ENCODE data around the gene PPM1G. TPM values are rescaled to one million over a fixed set of nuclear protein-coding genes. Genes with fewer than 3 reads are reported as not detected.

Gene PPM1G
- polyA plus RNA-seq, 1 donor (not counting 4 experiments of a cell fraction or from before 2014, with no cell fraction given): 55.5 TPM

DNA sequence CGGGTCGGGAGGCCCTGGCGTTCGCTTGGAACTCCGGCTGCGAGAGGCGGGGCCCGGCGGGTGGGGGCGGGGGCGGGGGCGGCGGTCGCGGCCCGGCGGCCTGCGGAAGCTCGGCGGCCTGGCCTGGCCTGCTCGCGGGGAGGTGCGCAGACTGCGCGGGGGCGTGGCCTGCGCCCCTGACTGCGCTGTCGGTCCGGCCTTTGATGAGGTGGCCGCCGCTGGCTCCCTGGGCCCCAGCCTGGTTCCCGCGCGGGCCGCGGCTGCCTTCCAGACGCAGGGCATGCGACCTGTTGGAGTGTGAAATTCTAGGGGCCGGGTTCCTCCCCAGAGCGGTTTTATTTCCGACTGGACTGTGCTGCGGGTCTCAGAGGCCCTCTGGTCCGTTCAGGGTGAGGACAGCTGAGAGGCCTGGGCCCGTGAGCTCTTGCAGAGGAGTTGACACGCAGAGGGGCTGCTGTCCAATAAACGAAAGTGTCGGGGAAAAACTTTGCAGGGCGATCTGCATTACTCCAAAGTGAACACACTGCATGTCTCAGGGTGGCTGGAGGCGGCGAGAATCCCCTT lies 19.7 kb upstream of the PPM1G start:
- Histone ChIP-seq H3K9me3 (ENCODE audit: control insufficient read depth, low read depth, low read length) (no peaks in the 10 kb centered on the region), H3K27ac (ENCODE audit: control insufficient read depth, insufficient read depth, low read length) (peak overlapping the region; percentile 86), H3K27me3 (ENCODE audit: control insufficient read depth, extremely low read depth, insufficient read depth, low read length) (no peaks in the 10 kb centered on the region), H3K4me2 (ENCODE audit: control insufficient read depth, extremely low read depth, insufficient read depth, low read depth, low read length) (peak overlapping the region; percentile 96), H3K9me1 (ENCODE audit: control insufficient read depth, extremely low read depth, insufficient read depth, low read length) (no peaks in the 10 kb centered on the region), H3K79me2 (ENCODE audit: control insufficient read depth, insufficient read depth, low read length) (peaks cover 41% of the 10 kb centered on the region), H3K36me3 (ENCODE audit: control insufficient read depth in 2 of 2, extremely low read depth in 1 of 2, insufficient read depth in 2 of 2, low read length in 2 of 2) (peaks cover 8 to 9% of the 10 kb centered on the region in 2 experiments), H3K4me1 (ENCODE audit: control insufficient read depth, extremely low read depth, insufficient read depth, low read length) (peaks cover 25% of the 10 kb centered on the region), H2AFZ (ENCODE audit: control insufficient read depth, low read length) (peak overlapping the region; percentile 71), H4K20me1 (ENCODE audit: control insufficient read depth, extremely low read depth, insufficient read depth, low read length) (peaks cover 7% of the 10 kb centered on the region), H3K9ac (ENCODE audit: control insufficient read depth, extremely low read depth, insufficient read depth, low read length) (peak overlapping the region; percentile 90), H3K4me3 (ENCODE audit: control insufficient read depth in 2 of 3, extremely low read depth in 1 of 3, insufficient read depth in 2 of 3, low read depth in 1 of 3, low read length in 3 of 3) (peak overlapping the region; percentile 95 to 99 (median 97))
- TF ChIP-seq, protein P1, sequence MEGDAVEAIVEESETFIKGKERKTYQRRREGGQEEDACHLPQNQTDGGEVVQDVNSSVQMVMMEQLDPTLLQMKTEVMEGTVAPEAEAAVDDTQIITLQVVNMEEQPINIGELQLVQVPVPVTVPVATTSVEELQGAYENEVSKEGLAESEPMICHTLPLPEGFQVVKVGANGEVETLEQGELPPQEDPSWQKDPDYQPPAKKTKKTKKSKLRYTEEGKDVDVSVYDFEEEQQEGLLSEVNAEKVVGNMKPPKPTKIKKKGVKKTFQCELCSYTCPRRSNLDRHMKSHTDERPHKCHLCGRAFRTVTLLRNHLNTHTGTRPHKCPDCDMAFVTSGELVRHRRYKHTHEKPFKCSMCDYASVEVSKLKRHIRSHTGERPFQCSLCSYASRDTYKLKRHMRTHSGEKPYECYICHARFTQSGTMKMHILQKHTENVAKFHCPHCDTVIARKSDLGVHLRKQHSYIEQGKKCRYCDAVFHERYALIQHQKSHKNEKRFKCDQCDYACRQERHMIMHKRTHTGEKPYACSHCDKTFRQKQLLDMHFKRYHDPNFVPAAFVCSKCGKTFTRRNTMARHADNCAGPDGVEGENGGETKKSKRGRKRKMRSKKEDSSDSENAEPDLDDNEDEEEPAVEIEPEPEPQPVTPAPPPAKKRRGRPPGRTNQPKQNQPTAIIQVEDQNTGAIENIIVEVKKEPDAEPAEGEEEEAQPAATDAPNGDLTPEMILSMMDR (optimal IDR thresholded peaks at IDR 0.05 in 1 of 3, IDR thresholded peaks at IDR 0.05 in 1 of 3, conservative IDR thresholded peaks at IDR 0.05 in 1 of 3; ENCODE audit: extremely low read depth in 1 of 3, insufficient read depth in 2 of 3, low read length in 3 of 3): no peak
- no peak for TF ChIP-seq EZH2 (IDR thresholded peaks at IDR 0.05; ENCODE audit: low read length)
- FAIRE-seq: no peak
- no peak for DNase-seq (ENCODE audit: low read depth, low spot score)
- dilution Hi-C loops (cut with MboI; ENCODE audit: extremely low pct_ligation_motif_present, low sequenced_read_pairs): no loop called here

DNA sequence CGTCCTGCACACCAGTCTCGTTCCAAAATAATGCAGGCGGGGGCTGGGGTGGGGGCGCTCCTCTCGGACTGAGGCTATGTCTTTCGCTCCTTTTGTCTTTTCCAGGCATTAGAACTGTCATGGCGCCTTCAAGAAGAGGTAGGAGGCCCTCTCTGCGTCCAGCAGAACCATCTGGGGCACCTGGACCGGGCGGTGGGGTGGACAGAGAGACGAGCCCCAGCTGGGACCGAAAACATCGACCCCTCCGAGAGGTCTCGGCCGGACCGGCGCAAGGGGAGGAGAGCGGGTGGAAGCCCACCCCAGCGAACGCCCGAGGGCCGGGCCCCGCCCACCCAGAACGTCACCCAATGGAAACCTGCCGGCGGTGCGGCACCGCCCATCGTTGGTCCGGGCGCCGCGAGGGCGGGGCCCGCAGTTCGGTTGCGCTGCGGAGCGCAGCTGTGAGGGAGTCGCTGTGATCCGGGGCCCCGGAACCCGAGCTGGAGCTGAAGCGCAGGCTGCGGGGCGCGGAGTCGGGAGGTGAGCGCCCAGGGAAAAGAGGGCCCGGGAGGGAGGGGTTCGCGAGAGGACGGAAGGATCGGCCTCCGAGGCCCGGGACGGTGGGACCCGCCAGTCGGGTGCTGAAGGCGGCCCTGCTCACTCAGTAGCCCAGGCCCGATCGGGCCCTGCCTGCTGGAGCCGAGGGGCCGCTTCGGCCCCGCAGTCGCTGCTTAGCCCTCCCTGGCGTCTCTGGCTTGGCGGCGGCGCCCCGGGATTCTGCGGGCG lies 19.0 kb upstream of the PPM1G start, which contains the start of gene NRBP1:
TSS of gene NRBP1 (plus strand) at position 419 of the 765 bp plus-strand sequence. CDS start 4,643 bp downstream, outside the sequence.
- Histone ChIP-seq H3K27me3 (ENCODE audit: control insufficient read depth, extremely low read depth, insufficient read depth, low read length) (no peaks in the 10 kb centered on the region), H3K4me1 (ENCODE audit: control insufficient read depth, extremely low read depth, insufficient read depth, low read length) (peaks cover 25% of the 10 kb centered on the region), H3K9me1 (ENCODE audit: control insufficient read depth, extremely low read depth, insufficient read depth, low read length) (no peaks in the 10 kb centered on the region), H3K9me3 (ENCODE audit: control insufficient read depth, low read depth, low read length) (no peaks in the 10 kb centered on the region), H3K36me3 (ENCODE audit: control insufficient read depth in 2 of 2, extremely low read depth in 1 of 2, insufficient read depth in 2 of 2, low read length in 2 of 2) (peaks cover 3 to 4% of the 10 kb centered on the region in 2 experiments), H3K79me2 (ENCODE audit: control insufficient read depth, insufficient read depth, low read length) (peaks cover 40% of the 10 kb centered on the region), H3K9ac (ENCODE audit: control insufficient read depth, extremely low read depth, insufficient read depth, low read length) (peak within 1 kb of the TSS; percentile 90), H2AFZ (ENCODE audit: control insufficient read depth, low read length) (peak within 1 kb of the TSS; percentile 94), H3K4me2 (ENCODE audit: control insufficient read depth, extremely low read depth, insufficient read depth, low read depth, low read length) (peak within 1 kb of the TSS; percentile 96), H3K4me3 (ENCODE audit: control insufficient read depth in 2 of 3, extremely low read depth in 1 of 3, insufficient read depth in 2 of 3, low read depth in 1 of 3, low read length in 3 of 3) (peak within 1 kb of the TSS; percentile 95 to 99 (median 97)), H4K20me1 (ENCODE audit: control insufficient read depth, extremely low read depth, insufficient read depth, low read length) (peaks cover 7% of the 10 kb centered on the region), H3K27ac (ENCODE audit: control insufficient read depth, insufficient read depth, low read length) (peak within 1 kb of the TSS; percentile 86)
- dilution Hi-C loops (cut with MboI; ENCODE audit: extremely low pct_ligation_motif_present, low sequenced_read_pairs): no loop called here
- FAIRE-seq (peak; percentile 55), DNase-seq (ENCODE audit: low read depth, low spot score) (no peak)
- TF ChIP-seq EZH2 (IDR thresholded peaks at IDR 0.05; ENCODE audit: low read length): no peak
- TF ChIP-seq, protein P1 (optimal IDR thresholded peaks at IDR 0.05 in 1 of 3, IDR thresholded peaks at IDR 0.05 in 1 of 3, conservative IDR thresholded peaks at IDR 0.05 in 1 of 3; ENCODE audit: extremely low read depth in 1 of 3, insufficient read depth in 2 of 3, low read length in 3 of 3): peak in 1 of 3 experiments; percentile 9

All from keratinocyte (primary cell).